Measurements from ENCODE around the gene PANK1. TPM values are rescaled to one million over a fixed set of nuclear protein-coding genes. Genes with fewer than 3 reads are reported as not detected.

The PANK1 gene
- total and polyA plus RNA-seq, 2 donors (not counting 3 experiments of a cell fraction or from before 2014, with no cell fraction given) = 2.0 to 6.3 TPM

DNA sequence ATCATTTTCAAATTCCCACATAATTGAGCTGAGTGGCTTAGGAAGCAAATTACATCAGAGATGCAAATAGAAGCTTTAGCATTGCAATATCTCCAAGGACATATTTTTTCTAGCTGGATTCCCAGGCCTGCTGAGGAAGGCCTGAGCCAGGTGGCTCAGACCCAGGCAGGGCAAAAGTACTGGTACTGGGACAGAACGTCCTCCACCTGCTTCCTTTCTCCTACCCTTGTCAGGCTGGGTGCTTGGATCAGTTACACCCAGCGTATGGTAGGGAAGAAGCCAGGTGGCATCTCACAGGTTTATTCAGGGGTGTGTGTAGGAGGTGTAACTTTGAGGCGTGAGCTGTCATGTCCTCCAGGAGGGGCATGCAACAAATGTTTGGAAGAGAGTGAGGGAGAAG is 3.0 kb upstream of the PANK1 start:
- H3K36me3 ChIP-seq (ENCODE audit: control insufficient read depth in 2 of 2, extremely low read depth in 1 of 2, insufficient read depth in 2 of 2, low read length in 2 of 2) = no peaks in the 10 kb centered on the region
- TF ChIP-seq POLR2A (IDR thresholded peaks at IDR 0.05; ENCODE audit: low read depth, low read length) (no peak), MYC (IDR thresholded peaks at IDR 0.05; ENCODE audit: low read depth, low read length) (no peak), EZH2 (IDR thresholded peaks at IDR 0.05; ENCODE audit: borderline replicate concordance, low read depth, low read length, severe bottlenecking) (no peak), JUN (IDR thresholded peaks at IDR 0.05; ENCODE audit: borderline replicate concordance, insufficient read depth, insufficient read length, low read depth) (no peak), POLR2AphosphoS5 (IDR thresholded peaks at IDR 0.05; ENCODE audit: insufficient read depth, low read depth, low read length) (no peak), FOS (IDR thresholded peaks at IDR 0.05; ENCODE audit: borderline replicate concordance, insufficient read depth, low read length) (no peak), GATA2 (IDR thresholded peaks at IDR 0.05; ENCODE audit: insufficient read depth, insufficient read length, low read depth, low read length) (no peak)
- TF ChIP-seq, protein P1, sequence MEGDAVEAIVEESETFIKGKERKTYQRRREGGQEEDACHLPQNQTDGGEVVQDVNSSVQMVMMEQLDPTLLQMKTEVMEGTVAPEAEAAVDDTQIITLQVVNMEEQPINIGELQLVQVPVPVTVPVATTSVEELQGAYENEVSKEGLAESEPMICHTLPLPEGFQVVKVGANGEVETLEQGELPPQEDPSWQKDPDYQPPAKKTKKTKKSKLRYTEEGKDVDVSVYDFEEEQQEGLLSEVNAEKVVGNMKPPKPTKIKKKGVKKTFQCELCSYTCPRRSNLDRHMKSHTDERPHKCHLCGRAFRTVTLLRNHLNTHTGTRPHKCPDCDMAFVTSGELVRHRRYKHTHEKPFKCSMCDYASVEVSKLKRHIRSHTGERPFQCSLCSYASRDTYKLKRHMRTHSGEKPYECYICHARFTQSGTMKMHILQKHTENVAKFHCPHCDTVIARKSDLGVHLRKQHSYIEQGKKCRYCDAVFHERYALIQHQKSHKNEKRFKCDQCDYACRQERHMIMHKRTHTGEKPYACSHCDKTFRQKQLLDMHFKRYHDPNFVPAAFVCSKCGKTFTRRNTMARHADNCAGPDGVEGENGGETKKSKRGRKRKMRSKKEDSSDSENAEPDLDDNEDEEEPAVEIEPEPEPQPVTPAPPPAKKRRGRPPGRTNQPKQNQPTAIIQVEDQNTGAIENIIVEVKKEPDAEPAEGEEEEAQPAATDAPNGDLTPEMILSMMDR (IDR thresholded peaks at IDR 0.05; ENCODE audit: extremely low read depth in 1 of 2, insufficient read depth in 1 of 2, low read depth in 1 of 2, low read length in 2 of 2) = no peak
- TF ChIP-seq, protein P2, sequence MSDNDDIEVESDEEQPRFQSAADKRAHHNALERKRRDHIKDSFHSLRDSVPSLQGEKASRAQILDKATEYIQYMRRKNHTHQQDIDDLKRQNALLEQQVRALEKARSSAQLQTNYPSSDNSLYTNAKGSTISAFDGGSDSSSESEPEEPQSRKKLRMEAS (IDR thresholded peaks at IDR 0.05; ENCODE audit: insufficient read depth, insufficient read length) = no peak
- no peak overlapping the region for H3K4me2 ChIP-seq (ENCODE audit: insufficient read depth, low read length)
- DNase-seq (ENCODE audit: low read depth, low spot score) (no peak), FAIRE-seq (no peak)
- no peaks in the 10 kb centered on the region for H4K20me1 ChIP-seq (replicated peaks; ENCODE audit: control insufficient read depth, extremely low read depth, insufficient read depth, low read length)
- no peak overlapping the region for H2AFZ ChIP-seq (ENCODE audit: low read depth, low read length)
- BruUV-seq (replicated peaks) = no TSS peak
- no peak overlapping the region for H3K9ac ChIP-seq (replicated peaks; ENCODE audit: extremely low read depth, insufficient read depth, low read length)
- POLR2A ChIA-PET = no interaction called here
- H3K27ac ChIP-seq (ENCODE audit: insufficient read depth, low read depth, low read length) = no peak overlapping the region
- no peaks in the 10 kb centered on the region for H3K9me3 ChIP-seq (replicated peaks; ENCODE audit: control insufficient read depth, insufficient read depth, low read length)
- intact Hi-C loops (cut with micrococcal nuclease) = no loop called here
- H3K27me3 ChIP-seq (ENCODE audit: control insufficient read depth in 2 of 2, insufficient read depth in 2 of 2, low read length in 2 of 2) = peaks cover 0 to 3% of the 10 kb centered on the region in 2 experiments
- H3K9me1 ChIP-seq (replicated peaks; ENCODE audit: control insufficient read depth, extremely low read depth, insufficient read depth, low read length) = no peaks in the 10 kb centered on the region
- H3K4me3 ChIP-seq (replicated peaks in 1 of 3; ENCODE audit: insufficient read depth in 1 of 3, low read depth in 1 of 3, low read length in 3 of 3) = no peak overlapping the region
- dilution Hi-C loops (cut with MboI; ENCODE audit: extremely low pct_ligation_motif_present, low sequenced_read_pairs) = no loop called here
- peaks cover 11% of the 10 kb centered on the region for H3K4me1 ChIP-seq (ENCODE audit: control insufficient read depth, extremely low read depth, insufficient read depth, low read length)
- H3K79me2 ChIP-seq (ENCODE audit: control insufficient read depth, insufficient read depth, low read length) = no peaks in the 10 kb centered on the region
- CTCF ChIA-PET = interaction anchor here (1.2 kb wide), 1 partner anchor 11 kb away, joined by 4 read pairs; no protein-coding TSS in a partner anchor

Measured in endothelial cell of umbilical vein (primary cell).